ENCODE measurements around the gene FARS2. TPM values are rescaled to one million over a fixed set of nuclear protein-coding genes. Genes with fewer than 3 reads are reported as not detected.

Gene FARS2
- total and polyA plus RNA-seq, 2 donors (not counting 3 experiments of a cell fraction or from before 2014, with no cell fraction given), result 20.2 to 20.5 TPM

- H2AFZ ChIP-seq (ENCODE audit: low read depth, low read length), result no peak overlapping the region
- no peaks in the 10 kb centered on the region for H3K9me3 ChIP-seq (replicated peaks; ENCODE audit: control insufficient read depth, insufficient read depth, low read length)
- H3K9ac ChIP-seq (replicated peaks; ENCODE audit: extremely low read depth, insufficient read depth, low read length), result no peak overlapping the region
- H3K9me1 ChIP-seq (replicated peaks; ENCODE audit: control insufficient read depth, extremely low read depth, insufficient read depth, low read length), result no peaks in the 10 kb centered on the region
- POLR2A ChIA-PET, result no interaction called here
- FAIRE-seq (no peak), DNase-seq (ENCODE audit: low read depth, low spot score) (no peak)
- intact Hi-C loops (cut with micrococcal nuclease) (no loop called here), dilution Hi-C loops (cut with MboI; ENCODE audit: extremely low pct_ligation_motif_present, low sequenced_read_pairs) (no loop called here)
- no peaks in the 10 kb centered on the region for H3K36me3 ChIP-seq (ENCODE audit: control insufficient read depth in 2 of 2, extremely low read depth in 1 of 2, insufficient read depth in 2 of 2, low read length in 2 of 2)
- H3K27ac ChIP-seq (ENCODE audit: insufficient read depth, low read depth, low read length), result no peak overlapping the region
- H3K4me1 ChIP-seq (ENCODE audit: control insufficient read depth, extremely low read depth, insufficient read depth, low read length), result peaks cover 23% of the 10 kb centered on the region
- CTCF ChIA-PET, result interaction anchor here (2.0 kb wide), 1 partner anchor 31 kb away, joined by 9 read pairs; no protein-coding TSS in a partner anchor
- no peak overlapping the region for H3K4me3 ChIP-seq (replicated peaks in 1 of 3; ENCODE audit: insufficient read depth in 1 of 3, low read depth in 1 of 3, low read length in 3 of 3)
- no peaks in the 10 kb centered on the region for H3K27me3 ChIP-seq (ENCODE audit: control insufficient read depth in 2 of 2, insufficient read depth in 2 of 2, low read length in 2 of 2)
- no peak overlapping the region for H3K4me2 ChIP-seq (ENCODE audit: insufficient read depth, low read length)
- H3K79me2 ChIP-seq (ENCODE audit: control insufficient read depth, insufficient read depth, low read length), result no peaks in the 10 kb centered on the region
- H4K20me1 ChIP-seq (replicated peaks; ENCODE audit: control insufficient read depth, extremely low read depth, insufficient read depth, low read length), result no peaks in the 10 kb centered on the region
- TF ChIP-seq JUN (IDR thresholded peaks at IDR 0.05; ENCODE audit: borderline replicate concordance, insufficient read depth, insufficient read length, low read depth), result no peak
- TF ChIP-seq POLR2A (IDR thresholded peaks at IDR 0.05; ENCODE audit: low read depth, low read length), result no peak
- TF ChIP-seq CTCF (IDR thresholded peaks at IDR 0.05; ENCODE audit: extremely low read depth in 1 of 2, insufficient read depth in 1 of 2, low read depth in 1 of 2, low read length in 2 of 2), result no peak
- no peak for TF ChIP-seq POLR2AphosphoS5 (IDR thresholded peaks at IDR 0.05; ENCODE audit: insufficient read depth, low read depth, low read length)
- no peak for TF ChIP-seq GATA2 (IDR thresholded peaks at IDR 0.05; ENCODE audit: insufficient read depth, insufficient read length, low read depth, low read length)
- no peak for TF ChIP-seq FOS (IDR thresholded peaks at IDR 0.05; ENCODE audit: borderline replicate concordance, insufficient read depth, low read length)
- no peak for TF ChIP-seq EZH2 (IDR thresholded peaks at IDR 0.05; ENCODE audit: borderline replicate concordance, low read depth, low read length, severe bottlenecking)
- no peak for TF ChIP-seq MAX (IDR thresholded peaks at IDR 0.05; ENCODE audit: insufficient read depth, insufficient read length)
- no peak for TF ChIP-seq MYC (IDR thresholded peaks at IDR 0.05; ENCODE audit: low read depth, low read length)
- BruUV-seq (replicated peaks), result no TSS peak
Measured at GRCh38 chr6:5501837-5502236, 240.5 kb downstream of the FARS2 start.
